Measurements from ENCODE around the gene HNMT. TPM values are rescaled to one million over a fixed set of nuclear protein-coding genes. Genes with fewer than 3 reads are reported as not detected.

Gene HNMT
- total and polyA plus RNA-seq, 2 of the 13 experiments (the other 11 are each of a cell fraction or from before 2014, with no cell fraction given) = 279 to 309 TPM

DNA sequence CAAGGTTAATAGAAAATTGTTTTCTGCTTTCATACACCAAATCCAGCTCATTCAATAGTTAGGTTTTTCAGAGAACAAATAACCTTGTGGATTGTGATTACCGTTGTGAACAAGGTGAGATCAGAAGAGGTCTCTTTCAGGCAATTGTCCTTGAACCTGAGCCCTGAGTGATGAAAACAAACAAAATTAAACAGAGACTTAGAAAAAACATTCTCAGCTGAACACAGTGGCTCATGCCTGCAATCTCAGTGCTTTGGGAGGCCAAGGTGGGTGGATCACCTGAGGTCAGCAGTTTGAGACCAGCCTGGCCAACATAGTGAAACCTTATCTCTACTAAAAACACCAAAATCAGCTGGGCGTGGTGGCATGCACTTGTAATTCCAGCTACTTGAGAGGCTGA, 68.1 kb downstream of the HNMT start (continued):
- TF ChIP-seq ZNF430 (CRISPR knock-in tag; IDR thresholded peaks at IDR 0.05) = 0 out of 2 replicates have a peak, but pooled peaks have one; percentile 59
- TF ChIP-seq, protein P1, sequence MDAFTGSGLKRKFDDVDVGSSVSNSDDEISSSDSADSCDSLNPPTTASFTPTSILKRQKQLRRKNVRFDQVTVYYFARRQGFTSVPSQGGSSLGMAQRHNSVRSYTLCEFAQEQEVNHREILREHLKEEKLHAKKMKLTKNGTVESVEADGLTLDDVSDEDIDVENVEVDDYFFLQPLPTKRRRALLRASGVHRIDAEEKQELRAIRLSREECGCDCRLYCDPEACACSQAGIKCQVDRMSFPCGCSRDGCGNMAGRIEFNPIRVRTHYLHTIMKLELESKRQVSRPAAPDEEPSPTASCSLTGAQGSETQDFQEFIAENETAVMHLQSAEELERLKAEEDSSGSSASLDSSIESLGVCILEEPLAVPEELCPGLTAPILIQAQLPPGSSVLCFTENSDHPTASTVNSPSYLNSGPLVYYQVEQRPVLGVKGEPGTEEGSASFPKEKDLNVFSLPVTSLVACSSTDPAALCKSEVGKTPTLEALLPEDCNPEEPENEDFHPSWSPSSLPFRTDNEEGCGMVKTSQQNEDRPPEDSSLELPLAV (CRISPR knock-in tag; conservative IDR thresholded peaks at IDR 0.05; ENCODE audit: low read depth) = no peak
- no peak for TF ChIP-seq ZNF274 (CRISPR knock-in tag; IDR thresholded peaks at IDR 0.05)
- no peak for TF ChIP-seq SNAI1 (CRISPR knock-in tag; IDR thresholded peaks at IDR 0.05; ENCODE audit: borderline replicate concordance)
- TF ChIP-seq, protein P2, sequence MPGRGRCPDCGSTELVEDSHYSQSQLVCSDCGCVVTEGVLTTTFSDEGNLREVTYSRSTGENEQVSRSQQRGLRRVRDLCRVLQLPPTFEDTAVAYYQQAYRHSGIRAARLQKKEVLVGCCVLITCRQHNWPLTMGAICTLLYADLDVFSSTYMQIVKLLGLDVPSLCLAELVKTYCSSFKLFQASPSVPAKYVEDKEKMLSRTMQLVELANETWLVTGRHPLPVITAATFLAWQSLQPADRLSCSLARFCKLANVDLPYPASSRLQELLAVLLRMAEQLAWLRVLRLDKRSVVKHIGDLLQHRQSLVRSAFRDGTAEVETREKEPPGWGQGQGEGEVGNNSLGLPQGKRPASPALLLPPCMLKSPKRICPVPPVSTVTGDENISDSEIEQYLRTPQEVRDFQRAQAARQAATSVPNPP (CRISPR knock-in tag; IDR thresholded peaks at IDR 0.05) = no peak
- no peak for TF ChIP-seq ZBTB42 (CRISPR knock-in tag; IDR thresholded peaks at IDR 0.05)
- no peak for TF ChIP-seq TBP (CRISPR knock-in tag; IDR thresholded peaks at IDR 0.05)
- TF ChIP-seq TARDBP (CRISPR knock-in tag; IDR thresholded peaks at IDR 0.05) = no peak
- TF ChIP-seq, protein P3, sequence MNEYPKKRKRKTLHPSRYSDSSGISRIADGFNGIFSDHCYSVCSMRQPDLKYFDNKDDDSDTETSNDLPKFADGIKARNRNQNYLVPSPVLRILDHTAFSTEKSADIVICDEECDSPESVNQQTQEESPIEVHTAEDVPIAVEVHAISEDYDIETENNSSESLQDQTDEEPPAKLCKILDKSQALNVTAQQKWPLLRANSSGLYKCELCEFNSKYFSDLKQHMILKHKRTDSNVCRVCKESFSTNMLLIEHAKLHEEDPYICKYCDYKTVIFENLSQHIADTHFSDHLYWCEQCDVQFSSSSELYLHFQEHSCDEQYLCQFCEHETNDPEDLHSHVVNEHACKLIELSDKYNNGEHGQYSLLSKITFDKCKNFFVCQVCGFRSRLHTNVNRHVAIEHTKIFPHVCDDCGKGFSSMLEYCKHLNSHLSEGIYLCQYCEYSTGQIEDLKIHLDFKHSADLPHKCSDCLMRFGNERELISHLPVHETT (CRISPR knock-in tag; conservative IDR thresholded peaks at IDR 0.05) = no peak
- no peak for TF ChIP-seq BHLHE40 (IDR thresholded peaks at IDR 0.05; ENCODE audit: low read length)
- TF ChIP-seq ARHGAP35 (CRISPR knock-in tag; IDR thresholded peaks at IDR 0.05; ENCODE audit: borderline replicate concordance) = no peak
- TF ChIP-seq, protein P4, sequence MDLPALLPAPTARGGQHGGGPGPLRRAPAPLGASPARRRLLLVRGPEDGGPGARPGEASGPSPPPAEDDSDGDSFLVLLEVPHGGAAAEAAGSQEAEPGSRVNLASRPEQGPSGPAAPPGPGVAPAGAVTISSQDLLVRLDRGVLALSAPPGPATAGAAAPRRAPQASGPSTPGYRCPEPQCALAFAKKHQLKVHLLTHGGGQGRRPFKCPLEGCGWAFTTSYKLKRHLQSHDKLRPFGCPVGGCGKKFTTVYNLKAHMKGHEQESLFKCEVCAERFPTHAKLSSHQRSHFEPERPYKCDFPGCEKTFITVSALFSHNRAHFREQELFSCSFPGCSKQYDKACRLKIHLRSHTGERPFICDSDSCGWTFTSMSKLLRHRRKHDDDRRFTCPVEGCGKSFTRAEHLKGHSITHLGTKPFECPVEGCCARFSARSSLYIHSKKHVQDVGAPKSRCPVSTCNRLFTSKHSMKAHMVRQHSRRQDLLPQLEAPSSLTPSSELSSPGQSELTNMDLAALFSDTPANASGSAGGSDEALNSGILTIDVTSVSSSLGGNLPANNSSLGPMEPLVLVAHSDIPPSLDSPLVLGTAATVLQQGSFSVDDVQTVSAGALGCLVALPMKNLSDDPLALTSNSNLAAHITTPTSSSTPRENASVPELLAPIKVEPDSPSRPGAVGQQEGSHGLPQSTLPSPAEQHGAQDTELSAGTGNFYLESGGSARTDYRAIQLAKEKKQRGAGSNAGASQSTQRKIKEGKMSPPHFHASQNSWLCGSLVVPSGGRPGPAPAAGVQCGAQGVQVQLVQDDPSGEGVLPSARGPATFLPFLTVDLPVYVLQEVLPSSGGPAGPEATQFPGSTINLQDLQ (CRISPR knock-in tag; IDR thresholded peaks at IDR 0.05) = no peak
- no peak for TF ChIP-seq CBX1 (IDR thresholded peaks at IDR 0.05; ENCODE audit: low read depth)
- TF ChIP-seq ZNF468 (CRISPR knock-in tag; IDR thresholded peaks at IDR 0.05) = no peak
- TF ChIP-seq, protein P5, sequence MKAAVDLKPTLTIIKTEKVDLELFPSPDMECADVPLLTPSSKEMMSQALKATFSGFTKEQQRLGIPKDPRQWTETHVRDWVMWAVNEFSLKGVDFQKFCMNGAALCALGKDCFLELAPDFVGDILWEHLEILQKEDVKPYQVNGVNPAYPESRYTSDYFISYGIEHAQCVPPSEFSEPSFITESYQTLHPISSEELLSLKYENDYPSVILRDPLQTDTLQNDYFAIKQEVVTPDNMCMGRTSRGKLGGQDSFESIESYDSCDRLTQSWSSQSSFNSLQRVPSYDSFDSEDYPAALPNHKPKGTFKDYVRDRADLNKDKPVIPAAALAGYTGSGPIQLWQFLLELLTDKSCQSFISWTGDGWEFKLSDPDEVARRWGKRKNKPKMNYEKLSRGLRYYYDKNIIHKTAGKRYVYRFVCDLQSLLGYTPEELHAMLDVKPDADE (CRISPR knock-in tag; IDR thresholded peaks at IDR 0.05) = no peak
- peak; percentile 84 for TF ChIP-seq RARA (CRISPR knock-in tag; IDR thresholded peaks at IDR 0.05)
- no peak for TF ChIP-seq ZNF350 (CRISPR knock-in tag; IDR thresholded peaks at IDR 0.05; ENCODE audit: borderline replicate concordance, low read depth)
- no peak for TF ChIP-seq ZNF138 (CRISPR knock-in tag; IDR thresholded peaks at IDR 0.05; ENCODE audit: low read depth)
- peak; percentile 61 for TF ChIP-seq GATAD2A (CRISPR knock-in tag; IDR thresholded peaks at IDR 0.05)
- no peak for TF ChIP-seq MTF2 (CRISPR knock-in tag; IDR thresholded peaks at IDR 0.05; ENCODE audit: borderline replicate concordance)
- no peak for TF ChIP-seq IRX3 (CRISPR knock-in tag; IDR thresholded peaks at IDR 0.05; ENCODE audit: borderline replicate concordance, low read depth)
- no peak for TF ChIP-seq TMF1 (CRISPR knock-in tag; IDR thresholded peaks at IDR 0.05; ENCODE audit: low read depth)
- TF ChIP-seq RAD51 (IDR thresholded peaks at IDR 0.05; ENCODE audit: borderline replicate concordance) = no peak
- TF ChIP-seq BCL6 (CRISPR knock-in tag; IDR thresholded peaks at IDR 0.05) = peak; percentile 80
- TF ChIP-seq FOXJ3 (CRISPR knock-in tag; IDR thresholded peaks at IDR 0.05; ENCODE audit: borderline replicate concordance) = peak; percentile 54; the same call in 1 of the 2 replicates

All from HepG2 (cell line).